Skeletal muscle satellite cell (primary cell): ENCODE measurements around the gene TBC1D8.

ENCODE experiments used
- H3K27me3 ChIP-seq: 2 replicates; pipeline ENCODE4 v1.7.0; 2013; ENCODE audit warnings: low read length; ENCODE audit not compliant: control insufficient read depth, insufficient read depth
- H3K36me3 ChIP-seq: 2 replicates; pipeline ENCODE4 v1.7.0; 2013; ENCODE audit warnings: mild to moderate bottlenecking, control low read depth, low read length; ENCODE audit not compliant: insufficient read depth
- H3K4me1 ChIP-seq: 2 replicates; pipeline ENCODE4 v1.7.0; 2013; ENCODE audit warnings: low read length; ENCODE audit not compliant: control insufficient read depth, insufficient read depth
- H3K4me2 ChIP-seq: 2 replicates; pipeline ENCODE4 v1.7.0; 2013; ENCODE audit warnings: mild to moderate bottlenecking, low read length
- H3K4me3 ChIP-seq: 2 replicates; pipeline ENCODE4 v1.7.0; 2013; ENCODE audit warnings: low read length
- H3K9ac ChIP-seq: 2 replicates; pipeline ENCODE4 v1.7.0; 2013; ENCODE audit warnings: mild to moderate bottlenecking, low read depth, low read length, moderate library complexity
- H3K9me3 ChIP-seq: replicated peaks from 2 replicates; pipeline ENCODE4 v1.7.0; 2013; ENCODE audit warnings: mild to moderate bottlenecking, control low read depth, low read length

Gene TBC1D8

DNA sequence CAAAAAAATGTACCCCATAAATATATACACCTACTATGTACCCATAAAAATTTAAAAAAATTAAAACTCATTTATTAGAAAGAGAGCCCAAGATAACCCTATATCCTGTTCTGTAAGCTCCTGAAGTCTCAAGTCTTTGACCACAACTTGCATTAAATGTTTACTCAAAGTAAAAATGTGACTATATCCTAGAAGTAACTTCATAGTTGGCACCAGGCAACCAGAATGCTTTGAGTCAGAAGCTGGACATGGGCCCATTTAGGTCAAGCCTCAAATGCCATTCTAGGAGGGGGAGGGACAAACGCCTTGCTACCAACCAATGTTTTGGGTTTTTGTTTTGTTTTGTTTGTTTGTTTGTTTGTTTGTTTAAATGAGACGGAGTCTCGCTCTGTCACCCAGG is 9.3 kb upstream of the TBC1D8 start:
- Histone ChIP-seq H3K27me3 (no peaks in the 10 kb centered on the region), H3K36me3 (no peaks in the 10 kb centered on the region), H3K9ac (no peak overlapping the region), H3K4me2 (no peak overlapping the region), H3K4me1 (peaks cover 6% of the 10 kb centered on the region), H3K9me3 (no peaks in the 10 kb centered on the region), H3K4me3 (no peak overlapping the region)

DNA sequence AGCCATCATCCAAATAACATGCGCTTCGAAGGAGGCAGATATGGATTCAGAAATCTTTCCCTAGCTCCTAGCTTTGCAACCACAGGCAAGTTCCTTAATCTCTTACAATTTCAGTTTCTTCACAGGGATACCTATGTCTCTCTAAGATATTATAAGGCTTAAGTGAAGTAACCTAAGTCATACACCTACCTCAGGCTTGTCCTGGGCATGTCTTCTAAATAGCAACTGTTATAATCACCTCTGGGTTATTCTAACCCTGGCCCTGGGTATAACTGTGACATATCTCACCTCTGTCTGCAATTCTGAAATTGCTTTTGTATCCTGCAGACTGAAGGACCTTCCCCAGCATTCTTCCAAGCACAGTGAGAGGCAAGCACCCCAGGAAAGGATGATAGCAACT is 8.3 kb upstream of the TBC1D8 start:
- no peaks in the 10 kb centered on the region for H3K36me3 ChIP-seq
- peaks cover under 1% of the 10 kb centered on the region for H3K27me3 ChIP-seq
- H3K4me2 ChIP-seq: no peak overlapping the region
- no peak overlapping the region for H3K9ac ChIP-seq
- H3K4me3 ChIP-seq: no peak overlapping the region
- H3K9me3 ChIP-seq: no peaks in the 10 kb centered on the region
- peaks cover 6% of the 10 kb centered on the region for H3K4me1 ChIP-seq

DNA sequence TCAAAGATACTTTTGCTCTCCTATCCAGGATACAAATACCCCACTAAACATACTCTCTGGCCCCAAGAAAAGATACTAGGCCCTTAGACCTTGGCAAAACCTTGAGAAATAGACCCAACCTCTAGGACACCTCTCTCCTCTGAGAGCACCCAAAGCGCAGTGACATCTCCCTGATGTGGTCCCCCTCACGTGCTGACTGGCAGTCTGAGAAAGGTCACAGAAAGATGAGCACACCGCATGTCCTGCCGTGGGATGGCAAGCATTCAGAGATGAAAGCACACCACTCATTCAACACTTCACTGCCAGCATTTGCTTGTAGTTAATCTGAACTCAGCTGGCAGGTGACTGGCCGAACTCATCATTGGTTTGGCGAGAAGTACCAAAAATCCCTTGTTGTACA is 6.1 kb upstream of the TBC1D8 start:
- Histone ChIP-seq H3K27me3 (peaks cover 9% of the 10 kb centered on the region), H3K4me3 (no peak overlapping the region), H3K36me3 (no peaks in the 10 kb centered on the region), H3K4me2 (no peak overlapping the region), H3K4me1 (peaks cover 15% of the 10 kb centered on the region), H3K9ac (no peak overlapping the region), H3K9me3 (no peaks in the 10 kb centered on the region)

DNA sequence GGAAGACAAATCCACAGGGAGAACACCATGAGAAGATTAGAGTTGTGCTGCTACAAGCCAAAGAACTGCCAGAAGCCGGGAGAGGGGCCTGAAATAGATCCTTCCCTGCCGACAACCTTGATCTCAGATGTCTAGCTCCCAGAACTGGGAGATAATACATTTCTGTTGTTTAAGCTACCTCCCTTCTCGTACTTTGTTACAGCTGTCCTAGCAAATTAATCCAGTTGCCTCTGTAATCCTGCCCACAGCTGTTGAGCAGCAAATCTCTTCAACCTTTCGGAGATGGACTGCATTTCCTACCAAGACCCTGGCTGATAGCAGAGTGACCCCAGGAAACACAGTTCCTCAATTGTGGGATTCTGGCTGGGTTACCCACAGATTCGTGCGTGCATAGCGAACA is 2.6 kb upstream of the TBC1D8 start:
- H3K4me1 ChIP-seq: peaks cover 26% of the 10 kb centered on the region
- peaks cover 9% of the 10 kb centered on the region for H3K27me3 ChIP-seq
- no peak overlapping the region for H3K9ac ChIP-seq
- H3K9me3 ChIP-seq: no peaks in the 10 kb centered on the region
- H3K4me2 ChIP-seq: no peak overlapping the region
- no peak overlapping the region for H3K4me3 ChIP-seq
- no peaks in the 10 kb centered on the region for H3K36me3 ChIP-seq

DNA sequence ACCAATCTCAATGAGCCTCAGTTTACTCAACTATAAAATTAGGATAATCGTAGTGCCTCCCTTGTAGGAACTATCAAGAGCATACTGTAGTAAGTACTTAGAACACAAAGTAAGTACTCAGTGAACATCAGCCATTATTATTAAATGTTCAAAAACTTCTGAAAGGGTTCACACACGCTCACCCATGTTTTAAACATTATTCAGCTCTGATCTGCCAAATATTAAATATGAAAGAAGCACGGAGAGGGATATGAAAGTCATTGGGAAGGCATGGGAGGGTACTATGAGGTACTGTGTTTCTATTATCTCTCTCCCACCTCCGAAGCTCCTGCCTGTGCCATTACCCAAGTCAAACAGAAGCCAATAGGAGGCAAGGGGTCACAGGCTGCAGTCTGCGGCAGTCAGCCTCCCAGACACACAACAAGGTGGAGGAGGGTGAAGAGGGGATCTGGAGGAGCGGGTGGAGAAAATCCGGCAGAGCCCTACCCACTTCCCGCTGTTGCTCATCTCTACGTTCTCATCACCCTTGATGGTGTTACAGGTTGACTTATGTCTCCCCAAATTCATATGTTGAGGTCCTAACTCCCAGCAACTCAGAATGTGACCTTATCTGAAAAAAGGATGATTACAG is 2.0 kb upstream of the TBC1D8 start:
- Histone ChIP-seq H3K4me1 (peaks cover 31% of the 10 kb centered on the region), H3K4me3 (no peak overlapping the region), H3K36me3 (no peaks in the 10 kb centered on the region), H3K4me2 (peak overlapping the region; percentile 74), H3K9me3 (no peaks in the 10 kb centered on the region), H3K9ac (no peak overlapping the region), H3K27me3 (peaks cover 9% of the 10 kb centered on the region)

DNA sequence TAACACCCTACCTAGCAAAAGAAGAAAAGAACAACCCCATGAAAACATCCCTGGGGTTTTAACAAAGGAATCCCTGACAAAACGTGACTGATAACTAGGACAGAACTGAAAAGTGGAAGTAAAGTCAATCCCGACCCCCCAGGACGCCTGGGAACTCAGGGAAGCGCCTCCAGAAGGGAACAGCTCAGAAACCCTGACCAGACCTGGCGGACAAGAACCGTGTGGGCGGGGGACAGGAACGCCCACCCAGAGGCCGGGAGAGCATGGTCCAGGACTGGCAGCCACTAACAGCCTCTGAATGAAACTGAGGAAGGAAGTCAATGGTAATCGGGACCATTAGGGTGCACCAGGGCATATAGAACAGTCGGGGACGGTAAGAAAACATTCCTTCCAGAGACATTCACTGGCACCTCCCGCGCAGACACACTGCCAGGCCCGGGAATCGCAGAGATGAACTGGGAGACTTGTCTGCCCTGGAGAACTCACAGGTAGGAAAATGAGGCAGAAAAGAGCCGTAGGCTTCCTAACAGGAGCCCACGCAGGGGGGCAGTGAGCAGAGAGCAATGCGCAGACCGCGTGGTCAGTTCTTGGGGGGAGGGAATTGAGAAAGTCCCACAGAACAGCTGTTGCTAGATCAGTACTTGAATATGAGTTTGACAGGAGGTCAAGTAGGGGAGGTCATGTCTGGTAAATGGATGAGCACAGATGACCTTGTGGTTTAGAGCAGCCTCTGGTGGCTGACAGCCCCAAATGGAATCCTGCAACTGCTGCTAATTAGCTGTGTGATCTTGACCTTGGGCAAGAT is 1.3 kb upstream of the TBC1D8 start:
- H3K9me3 ChIP-seq: no peaks in the 10 kb centered on the region
- H3K4me1 ChIP-seq: peaks cover 31% of the 10 kb centered on the region
- no peaks in the 10 kb centered on the region for H3K36me3 ChIP-seq

DNA sequence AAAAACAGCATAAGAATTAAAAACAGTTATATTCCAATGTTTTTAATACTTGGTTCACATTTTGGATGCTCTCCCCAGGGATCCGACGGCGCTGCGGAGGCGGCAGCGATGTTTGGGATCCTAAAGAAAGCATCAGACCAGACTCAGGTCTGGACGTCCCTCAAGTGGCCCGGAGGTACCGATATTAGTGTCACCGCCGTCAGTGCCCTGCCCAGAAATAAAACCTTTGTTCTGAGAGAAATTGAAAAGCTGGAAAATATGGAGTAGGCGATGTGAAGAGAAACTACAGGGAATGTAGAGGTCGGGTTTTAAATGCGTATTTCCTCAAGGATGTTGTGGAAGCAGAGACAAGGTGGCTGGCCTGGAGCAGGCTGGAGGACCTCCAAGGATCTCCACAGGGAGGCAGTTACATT is 683 bp upstream of the TBC1D8 start:
- Histone ChIP-seq H3K9ac (peak overlapping the region; percentile 76), H3K4me3 (peak overlapping the region; percentile 72), H3K27me3 (peaks cover 9% of the 10 kb centered on the region), H3K4me2 (peak overlapping the region; percentile 74), H3K36me3 (peaks cover 3% of the 10 kb centered on the region), H3K4me1 (peaks cover 31% of the 10 kb centered on the region), H3K9me3 (no peaks in the 10 kb centered on the region)

More for the DNA sequence above, 1.3 kb upstream of the TBC1D8 start:
- Histone ChIP-seq H3K4me3 (peak overlapping the region; percentile 72), H3K9ac (peak overlapping the region; percentile 76), H3K27me3 (peaks cover 9% of the 10 kb centered on the region), H3K4me2 (peak overlapping the region; percentile 74)

DNA sequence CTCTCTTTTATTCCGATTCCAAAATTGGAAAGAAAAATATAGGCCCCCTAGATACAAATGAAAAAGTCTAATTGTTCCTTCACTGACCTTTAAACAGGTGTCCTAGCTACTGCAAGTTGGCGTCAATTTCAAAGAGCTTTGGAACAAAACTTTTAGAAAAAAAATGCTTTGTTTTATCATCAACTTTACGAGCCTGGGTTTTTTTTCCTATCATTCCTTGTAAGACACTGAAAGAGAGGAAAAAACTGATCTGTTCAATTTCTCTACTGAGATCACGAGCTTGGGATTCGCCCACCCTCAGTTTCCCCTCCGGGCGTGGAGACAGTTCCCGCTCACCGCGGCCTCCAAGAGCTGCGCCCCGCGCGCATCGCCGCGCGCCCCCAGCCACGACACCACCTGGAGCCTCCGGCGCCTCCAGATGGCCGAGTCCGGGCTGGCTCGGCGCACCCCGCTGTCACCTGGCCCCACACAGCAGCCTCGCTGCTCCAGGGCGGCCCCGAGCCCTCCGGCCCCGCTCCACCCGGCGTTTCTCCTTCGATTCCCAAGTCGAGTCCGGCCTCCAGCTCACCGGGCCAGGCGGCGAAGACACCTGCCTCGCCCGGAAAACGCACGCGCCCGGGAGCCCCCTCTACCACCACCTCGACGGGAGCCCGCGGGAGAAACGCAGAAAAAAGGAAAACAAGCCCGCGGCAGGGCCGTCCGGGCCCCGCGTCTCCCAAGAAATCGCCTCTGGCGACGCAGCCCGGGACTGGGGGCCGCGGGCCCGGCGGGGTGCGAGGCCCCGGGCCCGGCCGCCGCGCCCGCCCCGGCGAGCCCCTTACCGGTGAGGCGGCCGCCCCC is 656 bp downstream of the TBC1D8 start:
- Histone ChIP-seq H3K4me1 (peaks cover 39% of the 10 kb centered on the region), H3K27me3 (peaks cover 9% of the 10 kb centered on the region), H3K4me3 (peak overlapping the region; percentile 74), H3K9ac (peak overlapping the region; percentile 83), H3K4me2 (peak overlapping the region; percentile 85), H3K9me3 (no peaks in the 10 kb centered on the region), H3K36me3 (peaks cover 4% of the 10 kb centered on the region)

DNA sequence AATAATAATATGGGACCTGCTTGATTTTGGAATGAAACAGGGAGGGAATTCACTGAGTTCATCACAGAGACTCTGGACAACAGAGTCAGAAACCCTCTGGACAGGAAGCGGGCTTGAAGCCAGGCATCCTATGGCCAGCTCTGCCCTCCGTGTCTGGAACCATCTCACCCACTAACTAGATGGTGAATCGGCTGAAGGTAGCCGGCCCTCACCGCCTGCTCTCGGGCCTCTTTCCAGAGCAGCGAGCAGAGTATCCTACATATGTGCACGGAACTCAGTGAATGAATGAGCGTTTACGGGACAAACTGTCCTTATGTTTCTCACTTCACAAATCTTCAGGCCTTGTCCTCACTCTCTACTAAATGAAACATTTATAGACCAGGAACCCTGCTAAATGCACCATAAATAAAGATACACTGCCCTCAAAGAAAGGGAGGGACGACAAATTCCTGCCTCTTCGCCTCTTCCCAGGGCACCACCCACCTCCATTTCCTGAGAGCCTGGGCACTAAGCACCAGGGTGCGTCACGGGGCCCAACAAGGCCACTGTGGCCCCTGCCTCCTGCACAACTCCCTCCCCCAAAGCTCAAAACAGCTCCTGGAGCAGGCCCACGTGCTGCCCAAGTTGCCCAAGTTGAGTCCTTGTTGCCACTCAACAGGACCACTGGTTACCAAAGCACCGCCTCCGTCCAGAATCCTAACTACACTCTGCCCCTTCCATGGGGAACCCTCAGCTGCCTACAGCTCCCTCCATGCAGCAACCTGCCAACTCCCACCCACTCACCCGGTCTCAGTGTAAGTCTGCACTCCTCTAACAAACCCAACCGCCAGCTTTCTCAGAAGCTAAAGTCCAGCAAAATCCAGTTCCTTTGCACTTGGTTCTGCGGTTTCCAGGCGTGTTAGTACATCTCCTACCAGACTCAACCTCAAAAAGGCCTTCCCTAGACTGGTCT is 1.7 kb downstream of the TBC1D8 start:
- H3K4me3 ChIP-seq: peak overlapping the region; percentile 74

DNA sequence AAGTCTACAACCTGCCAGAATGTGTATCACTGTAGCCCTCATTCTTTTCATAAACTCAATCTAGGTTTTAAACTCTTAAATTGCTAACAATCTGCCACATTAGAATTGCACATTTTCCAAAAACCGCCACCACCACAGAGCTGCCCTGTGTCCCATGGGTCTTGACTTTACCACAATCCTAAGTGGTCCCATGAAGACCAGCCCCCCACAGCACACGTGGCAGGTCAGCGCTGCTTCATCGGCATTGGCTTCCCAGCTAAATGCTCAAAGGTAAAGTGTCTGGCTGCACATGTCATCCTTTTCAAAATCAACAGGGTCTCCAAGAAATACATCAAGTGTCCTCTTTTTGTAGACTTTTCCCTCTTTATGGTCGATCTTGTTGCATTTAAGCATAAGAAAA is 2.4 kb downstream of the TBC1D8 start:
- Histone ChIP-seq H3K9ac (peak overlapping the region; percentile 83), H3K27me3 (peaks cover 2% of the 10 kb centered on the region), H3K9me3 (no peaks in the 10 kb centered on the region)

More for the DNA sequence above, 1.7 kb downstream of the TBC1D8 start:
- peaks cover 4% of the 10 kb centered on the region for H3K36me3 ChIP-seq
- H3K4me1 ChIP-seq: peaks cover 46% of the 10 kb centered on the region
- H3K9ac ChIP-seq: peak overlapping the region; percentile 83
- H3K9me3 ChIP-seq: no peaks in the 10 kb centered on the region
- peak overlapping the region; percentile 85 for H3K4me2 ChIP-seq
- H3K27me3 ChIP-seq: peaks cover 8% of the 10 kb centered on the region

More for the DNA sequence above, 2.4 kb downstream of the TBC1D8 start:
- peak overlapping the region; percentile 74 for H3K4me3 ChIP-seq
- H3K4me2 ChIP-seq: peak overlapping the region; percentile 85
- peaks cover 46% of the 10 kb centered on the region for H3K4me1 ChIP-seq
- H3K36me3 ChIP-seq: peaks cover 4% of the 10 kb centered on the region
